GM18505 (cell line): ENCODE measurements around the gene PLCD1.
"Not testable (repeated sequence)": the region's sequence is repeated elsewhere in the genome, so short reads cannot be mapped to it uniquely, and the experiment has no call there.

Source experiments
- ATAC-seq: cut with Tn5 transposase; IDR thresholded peaks from one replicate; pipeline ENCODE4 v1.9.1; 2021; ENCODE audit not compliant: unreplicated experiment
- POLR2A ChIP-seq: IDR thresholded peaks from 4 replicates; pipeline ENCODE4 v1.6.1; 2011; ENCODE audit warnings: borderline replicate concordance; ENCODE audit not compliant: insufficient read depth, insufficient read length; ENCODE audit errors: extremely low read depth

Gene PLCD1

GRCh38 chr3:38046027-38046426 lies 16.6 kb upstream of the PLCD1 start:
- no peak for ATAC-seq
- no peak for TF ChIP-seq POLR2A

GRCh38 chr3:38043486-38043885 lies 14.0 kb upstream of the PLCD1 start:
- no peak for ATAC-seq

GRCh38 chr3:38040401-38040800 lies 11.0 kb upstream of the PLCD1 start:
- TF ChIP-seq POLR2A: no peak
- no peak for ATAC-seq

More at GRCh38 chr3:38043486-38043885, 14.0 kb upstream of the PLCD1 start:
- TF ChIP-seq POLR2A: no peak

- no peak for TF ChIP-seq POLR2A
- ATAC-seq: peak; percentile 59
Observed at GRCh38 chr3:38039899-38040261, 10.4 kb upstream of the PLCD1 start.

GRCh38 chr3:38039101-38039898 lies 9.9 kb upstream of the PLCD1 start, which contains the start of gene DLEC1:
TSS of gene DLEC1 (plus strand) at chr3:38039208. CDS start at chr3:38039226, 18 bp downstream.
- TF ChIP-seq POLR2A: no peak
- peak; percentile 75 for ATAC-seq

DNA sequence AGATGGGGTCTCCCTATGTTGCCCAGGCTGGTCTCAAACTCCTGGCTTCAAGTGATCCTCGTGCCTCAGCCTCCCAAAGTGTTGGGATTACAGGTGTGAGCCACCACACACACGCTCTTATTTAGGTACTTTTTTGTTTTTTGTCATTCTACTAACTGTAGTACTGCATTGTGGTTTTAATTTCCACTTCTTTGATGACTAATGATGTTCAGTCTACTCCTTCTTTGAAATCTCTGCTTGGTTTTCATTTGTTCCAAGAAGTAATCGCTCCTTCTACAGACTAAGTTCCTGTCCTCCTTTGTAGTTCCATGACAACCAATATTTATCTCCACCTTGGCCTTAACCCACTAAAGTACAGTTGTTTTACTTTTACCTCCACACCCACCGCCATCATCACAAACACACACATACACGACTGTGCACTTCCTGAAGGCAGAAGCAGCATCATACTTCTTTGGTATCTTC lies 9.0 kb upstream of the PLCD1 start:
- no peak for TF ChIP-seq POLR2A
- no peak for ATAC-seq

DNA sequence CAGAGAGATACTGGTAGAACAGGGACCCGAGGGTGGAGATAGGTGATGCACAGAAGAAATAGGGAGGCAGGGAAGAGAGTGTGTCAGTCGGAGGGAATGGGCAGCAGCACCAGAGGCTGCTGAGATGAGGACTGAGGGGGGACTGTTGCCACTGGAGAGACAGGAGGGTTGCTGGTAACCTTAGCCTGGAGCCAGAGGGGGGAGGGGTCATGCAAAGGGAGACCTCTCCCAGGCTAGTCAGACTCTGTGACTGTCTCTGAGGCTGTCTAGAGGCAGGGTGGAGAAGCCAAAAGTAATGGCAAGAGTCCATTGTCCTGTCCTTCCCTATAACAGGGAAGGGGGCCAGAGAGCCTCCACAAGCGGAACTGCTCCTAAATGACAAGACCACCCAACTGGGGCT lies 7.5 kb upstream of the PLCD1 start:
- no peak for ATAC-seq

DNA sequence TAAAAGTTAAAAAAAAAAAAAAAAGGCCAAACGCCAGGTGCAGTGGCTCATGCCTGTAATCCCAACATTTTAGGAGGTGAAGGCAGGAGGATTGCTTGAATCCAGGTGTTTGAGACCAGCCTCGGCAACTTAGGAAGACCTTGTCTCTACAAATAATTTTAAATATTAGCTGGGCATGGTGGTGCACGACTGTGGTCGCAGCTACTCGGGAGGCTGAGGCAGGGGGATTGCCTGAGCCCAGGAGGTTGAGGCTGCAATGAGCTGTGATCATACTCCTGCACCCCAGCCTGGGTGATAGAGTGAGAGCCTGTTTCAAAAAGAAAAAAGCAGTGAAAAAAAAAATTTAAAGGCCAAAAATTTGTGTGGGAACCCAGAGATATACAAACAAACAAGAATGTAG lies 6.8 kb upstream of the PLCD1 start:
- no peak for ATAC-seq

More for the DNA sequence above, 7.5 kb upstream of the PLCD1 start:
- TF ChIP-seq POLR2A: no peak

DNA sequence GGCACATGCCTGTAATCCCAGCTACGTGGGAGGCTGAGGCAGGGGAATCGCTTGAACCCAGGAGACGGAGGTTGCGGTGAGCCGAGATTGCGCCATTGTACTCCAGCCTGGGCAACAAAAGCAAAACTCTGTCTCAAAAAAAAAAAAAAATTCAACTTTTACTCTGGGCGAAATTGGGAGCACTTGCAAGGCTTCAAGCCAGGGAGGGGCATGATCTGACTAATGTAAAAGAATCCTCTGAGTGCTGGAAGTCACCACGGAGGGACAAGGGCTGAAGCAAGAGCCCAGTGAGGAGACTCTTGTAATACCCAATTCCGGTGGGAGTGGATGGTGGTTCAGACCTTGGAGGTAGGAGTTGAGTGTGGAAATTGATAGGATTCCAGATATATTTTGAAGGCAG lies 4.9 kb upstream of the PLCD1 start:
- not testable (repeated sequence) for ATAC-seq

More for the DNA sequence above, 6.8 kb upstream of the PLCD1 start:
- TF ChIP-seq POLR2A: no peak

DNA sequence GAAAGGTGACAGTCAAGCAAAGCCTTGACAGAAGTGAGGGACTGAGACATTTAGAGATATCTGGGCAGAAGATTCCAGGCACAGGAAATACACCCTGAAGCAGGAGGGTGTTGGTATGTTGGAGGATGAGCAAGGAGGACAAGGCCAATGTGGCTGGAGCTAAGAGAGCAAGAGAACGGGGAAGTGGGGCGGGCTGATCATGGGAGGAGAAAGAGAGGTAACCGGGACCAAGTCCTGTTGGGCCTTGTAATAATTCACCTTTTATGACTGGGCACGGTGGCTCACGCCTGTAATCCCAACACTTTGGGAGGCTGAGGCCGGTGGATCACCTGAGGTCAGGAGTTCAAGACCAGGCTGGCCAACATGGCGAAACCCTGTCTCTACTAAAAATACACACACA lies 4.1 kb upstream of the PLCD1 start:
- ATAC-seq: not testable (repeated sequence)

DNA sequence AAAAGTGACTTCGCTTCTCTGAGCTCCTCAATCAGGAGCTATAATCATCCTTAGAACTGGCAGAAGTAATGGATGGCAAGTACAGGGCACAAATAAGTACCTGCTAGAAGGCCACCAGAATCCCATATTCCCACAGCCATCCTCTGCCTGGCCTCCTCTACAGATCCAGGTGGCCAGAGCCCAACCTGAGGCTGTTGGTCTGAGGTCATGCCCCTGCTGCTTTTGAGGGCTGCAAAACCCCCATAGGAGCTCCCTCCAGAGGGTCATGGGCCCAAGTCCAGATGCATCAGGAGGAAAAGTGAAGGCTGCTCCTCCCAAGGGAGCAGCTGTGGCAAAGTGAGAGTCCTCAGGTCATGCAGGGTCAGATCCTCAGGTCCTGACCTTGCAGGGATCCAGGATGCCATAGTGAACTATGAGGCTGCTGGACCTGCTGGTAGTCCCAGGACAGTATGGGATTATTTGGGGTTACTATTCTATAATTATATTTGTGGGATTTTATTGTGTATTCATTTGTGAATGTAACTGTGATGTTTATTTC lies 3.0 kb upstream of the PLCD1 start:
- ATAC-seq: no peak
- TF ChIP-seq POLR2A: no peak

GRCh38 chr3:38031022-38031994 lies 1.9 kb upstream of the PLCD1 start:
- no peak for ATAC-seq
- no peak for TF ChIP-seq POLR2A
